Loucy (cell line): Measurements from ENCODE around the gene SLC6A18.
"Not testable (repeated sequence)": the region's sequence is repeated elsewhere in the genome, so short reads cannot be mapped to it uniquely, and the experiment has no call there.

ENCODE experiments used
- H2AFZ ChIP-seq: fragments of 200-600 bp; sonication (generic); 2 replicates; pipeline ENCODE4 v1.6.0; 2016; ENCODE audit warnings: antibody characterized with exemption, mild to moderate bottlenecking, low read length, moderate library complexity
- H3F3A ChIP-seq: fragments of 200-600 bp; 2 replicates; pipeline ENCODE4 v1.6.0; 2016; ENCODE audit warnings: antibody characterized with exemption, low read depth, mild to moderate bottlenecking
- H3K27me3 ChIP-seq: fragments of 200-600 bp; sonication (generic); 2 replicates; pipeline ENCODE4 v1.6.1; 2014; ENCODE audit warnings: low read length, mild to moderate bottlenecking; ENCODE audit not compliant: insufficient read depth, poor library complexity, severe bottlenecking
- H3K36me3 ChIP-seq: fragments of 200-600 bp; sonication (generic); 2 replicates; pipeline ENCODE4 v1.6.1; 2016; ENCODE audit warnings: low read length; ENCODE audit not compliant: insufficient read depth
- H3K4me1 ChIP-seq: fragments of 200-600 bp; sonication (generic); 2 replicates; pipeline ENCODE4 v1.5.1; 2014; ENCODE audit warnings: low read length, mild to moderate bottlenecking; ENCODE audit not compliant: insufficient read depth, poor library complexity, severe bottlenecking
- H3K4me2 ChIP-seq: fragments of 200-600 bp; sonication (generic); 2 replicates; pipeline ENCODE4 v1.6.0; 2014; ENCODE audit warnings: antibody characterized with exemption, low read length, low read depth, mild to moderate bottlenecking; ENCODE audit not compliant: poor library complexity, severe bottlenecking
- H3K4me3 ChIP-seq: fragments of 200-600 bp; sonication (generic); 2 replicates; pipeline ENCODE4 v1.5.1; 2014; ENCODE audit warnings: low read length, mild to moderate bottlenecking, mixed read lengths; ENCODE audit not compliant: poor library complexity, severe bottlenecking
- H3K79me2 ChIP-seq: fragments of 200-600 bp; sonication (generic); 2 replicates; pipeline ENCODE4 v1.6.1; 2014; ENCODE audit warnings: low read length; ENCODE audit not compliant: insufficient read depth
- H3K9ac ChIP-seq: fragments of 200-600 bp; sonication (generic); 2 replicates; pipeline ENCODE4 v1.6.0; 2014; ENCODE audit warnings: mild to moderate bottlenecking, low read depth, low read length, moderate library complexity; ENCODE audit not compliant: poor library complexity, severe bottlenecking
- H3K9me2 ChIP-seq: fragments of 200-600 bp; sonication (generic); replicated peaks from 2 replicates; pipeline ENCODE4 v1.6.1; 2016; ENCODE audit warnings: low read depth, low read length, mixed read lengths
- H3K9me3 ChIP-seq: fragments of 200-600 bp; sonication (generic); 2 replicates; pipeline ENCODE4 v1.6.1; 2014; ENCODE audit warnings: mild to moderate bottlenecking, antibody characterized with exemption, low read length, low read depth; ENCODE audit not compliant: insufficient read depth
- H4K20me1 ChIP-seq: fragments of 200-600 bp; sonication (generic); 2 replicates; pipeline ENCODE4 v1.6.0; 2014; ENCODE audit warnings: antibody characterized with exemption, low read length, mild to moderate bottlenecking; ENCODE audit not compliant: insufficient read depth, poor library complexity, severe bottlenecking
- EZH2phosphoT487 ChIP-seq: fragments of 200-600 bp; IDR thresholded peaks from 2 replicates; pipeline ENCODE4 v1.6.1; 2018; ENCODE audit warnings: antibody characterized with exemption, mild to moderate bottlenecking, moderate library complexity, borderline replicate concordance
- TF ChIP-seq, protein P1 (sequence below): fragments of 200-600 bp; sonication (generic); conservative IDR thresholded peaks from 2 replicates; pipeline ENCODE4 v1.5.1; 2014; ENCODE audit warnings: mild to moderate bottlenecking, antibody characterized with exemption, low read length

The SLC6A18 gene

GRCh38 chr5:1228120-1228519, 2.9 kb downstream of the SLC6A18 start:
- Histone ChIP-seq H3K27me3 (no peaks in the 10 kb centered on the region), H3K4me3 (peak overlapping the region; percentile 63), H3K9ac (peak overlapping the region; percentile 63), H3K9me2 (no peaks in the 10 kb centered on the region), H4K20me1 (no peaks in the 10 kb centered on the region), H3K9me3 (no peaks in the 10 kb centered on the region), H2AFZ (no peak overlapping the region), H3K79me2 (no peaks in the 10 kb centered on the region), H3K36me3 (no peaks in the 10 kb centered on the region), H3K4me2 (peak overlapping the region; percentile 83), H3K4me1 (peaks cover 59% of the 10 kb centered on the region), H3F3A (peaks cover 15% of the 10 kb centered on the region)
- TF ChIP-seq, protein P1, sequence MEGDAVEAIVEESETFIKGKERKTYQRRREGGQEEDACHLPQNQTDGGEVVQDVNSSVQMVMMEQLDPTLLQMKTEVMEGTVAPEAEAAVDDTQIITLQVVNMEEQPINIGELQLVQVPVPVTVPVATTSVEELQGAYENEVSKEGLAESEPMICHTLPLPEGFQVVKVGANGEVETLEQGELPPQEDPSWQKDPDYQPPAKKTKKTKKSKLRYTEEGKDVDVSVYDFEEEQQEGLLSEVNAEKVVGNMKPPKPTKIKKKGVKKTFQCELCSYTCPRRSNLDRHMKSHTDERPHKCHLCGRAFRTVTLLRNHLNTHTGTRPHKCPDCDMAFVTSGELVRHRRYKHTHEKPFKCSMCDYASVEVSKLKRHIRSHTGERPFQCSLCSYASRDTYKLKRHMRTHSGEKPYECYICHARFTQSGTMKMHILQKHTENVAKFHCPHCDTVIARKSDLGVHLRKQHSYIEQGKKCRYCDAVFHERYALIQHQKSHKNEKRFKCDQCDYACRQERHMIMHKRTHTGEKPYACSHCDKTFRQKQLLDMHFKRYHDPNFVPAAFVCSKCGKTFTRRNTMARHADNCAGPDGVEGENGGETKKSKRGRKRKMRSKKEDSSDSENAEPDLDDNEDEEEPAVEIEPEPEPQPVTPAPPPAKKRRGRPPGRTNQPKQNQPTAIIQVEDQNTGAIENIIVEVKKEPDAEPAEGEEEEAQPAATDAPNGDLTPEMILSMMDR: peak; percentile 25; the same call in 1 of the 2 replicates
- TF ChIP-seq EZH2phosphoT487: no peak

GRCh38 chr5:1229023-1229422, 3.8 kb downstream of the SLC6A18 start:
- H3K4me3 ChIP-seq, H3K9me3 ChIP-seq, H3K27me3 ChIP-seq, H2AFZ ChIP-seq, H3K36me3 ChIP-seq, H4K20me1 ChIP-seq, H3K9me2 ChIP-seq, H3K79me2 ChIP-seq: not testable (repeated sequence)
- peaks cover 59% of the 10 kb centered on the region for H3K4me1 ChIP-seq
- H3K9ac ChIP-seq: peak overlapping the region; percentile 63
- H3F3A ChIP-seq: peaks cover 15% of the 10 kb centered on the region
- H3K4me2 ChIP-seq: peak overlapping the region; percentile 29

DNA sequence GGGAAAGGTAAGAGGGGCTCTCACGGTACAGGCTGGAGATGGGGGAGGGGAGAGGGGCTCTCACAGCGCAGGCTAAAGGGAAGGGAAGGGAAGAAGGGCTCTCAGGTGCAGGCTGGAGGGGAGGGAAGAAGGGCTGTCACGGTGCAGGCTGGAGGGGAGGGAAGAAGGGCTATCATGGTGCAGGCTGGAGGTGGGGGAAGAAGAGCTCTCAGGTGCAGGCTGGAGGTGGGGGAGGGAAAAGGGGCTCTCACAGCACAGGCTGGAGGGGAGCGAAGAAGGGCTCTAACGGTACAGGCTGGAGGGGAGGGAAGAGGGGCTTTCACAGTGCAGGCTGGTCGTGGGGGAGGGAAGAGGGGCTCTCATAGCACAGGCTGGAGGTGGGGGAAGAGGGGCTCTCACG, 4.6 kb downstream of the SLC6A18 start:
- H3K79me2 ChIP-seq: no peaks in the 10 kb centered on the region
- peak overlapping the region; percentile 29 for H3K4me2 ChIP-seq
- peaks cover 59% of the 10 kb centered on the region for H3K4me1 ChIP-seq
- no peaks in the 10 kb centered on the region for H4K20me1 ChIP-seq
- no peaks in the 10 kb centered on the region for H3K9me3 ChIP-seq
- H3K9me2 ChIP-seq: no peaks in the 10 kb centered on the region
- H3K4me3 ChIP-seq: no peak overlapping the region
- TF ChIP-seq, protein P1: no peak
- no peak for TF ChIP-seq EZH2phosphoT487
- no peaks in the 10 kb centered on the region for H3K27me3 ChIP-seq
- no peaks in the 10 kb centered on the region for H3K36me3 ChIP-seq
- no peak overlapping the region for H2AFZ ChIP-seq
- H3K9ac ChIP-seq: peak overlapping the region; percentile 13
- peaks cover 15% of the 10 kb centered on the region for H3F3A ChIP-seq

GRCh38 chr5:1230551-1230950, 5.4 kb downstream of the SLC6A18 start:
- no peaks in the 10 kb centered on the region for H4K20me1 ChIP-seq
- no peaks in the 10 kb centered on the region for H3K27me3 ChIP-seq
- peaks cover 4% of the 10 kb centered on the region; the same call in 1 of the 2 replicates for H3K9me3 ChIP-seq
- no peak overlapping the region for H3K4me3 ChIP-seq
- H3K4me2 ChIP-seq: no peak overlapping the region
- TF ChIP-seq, protein P1: no peak
- no peak for TF ChIP-seq EZH2phosphoT487
- H3K79me2 ChIP-seq: no peaks in the 10 kb centered on the region
- H3K4me1 ChIP-seq: peaks cover 59% of the 10 kb centered on the region
- peak overlapping the region; percentile 13 for H3K9ac ChIP-seq
- H2AFZ ChIP-seq: no peak overlapping the region
- no peaks in the 10 kb centered on the region for H3K36me3 ChIP-seq
- H3F3A ChIP-seq: peaks cover 15% of the 10 kb centered on the region
- no peaks in the 10 kb centered on the region for H3K9me2 ChIP-seq
